MCF 10A (cell line): ENCODE data around the gene KCNMB4. TPM values are rescaled to one million over a fixed set of nuclear protein-coding genes. Genes with fewer than 3 reads are reported as not detected.

Experiments used
- BruUV-seq: library from RNA; stranded (reverse); fragments of 400-500 nt; replicated peaks from 2 replicates; lab custom pipeline; 2021; lab: Mats Ljungman, UMichigan
- CTCF ChIA-PET: fragments of 300-600 bp; sonication (Branson Sonifier 250); formaldehyde crosslinking; extraction: SDS; loops from one replicate; lab custom pipeline; 2021; ENCODE audit warnings: antibody characterized with exemption, inconsistent platforms; lab: Yijun Ruan, JAX
- POLR2A ChIA-PET: fragments of 300-600, 350-650 bp; sonication (Branson Sonifier 250); formaldehyde crosslinking; extraction: SDS; loops from one replicate; lab custom pipeline; 2020; ENCODE audit warnings: antibody characterized with exemption, inconsistent platforms; lab: Yijun Ruan, JAX
- DNase-seq: peaks from one replicate; pipeline ENCODE4 v3.0.0-alpha.2; 2018; ENCODE audit not compliant: unreplicated experiment
- H3K27ac Mint-ChIP-seq: one replicate; pipeline ENCODE4 v1.8.0; 2022; ENCODE audit warnings: mild to moderate bottlenecking, low read depth, mixed read lengths; ENCODE audit not compliant: unreplicated experiment
- H3K27me3 Mint-ChIP-seq: one replicate; pipeline ENCODE4 v1.8.0; 2022; ENCODE audit warnings: mixed read lengths; ENCODE audit not compliant: insufficient read depth, unreplicated experiment
- H3K36me3 Mint-ChIP-seq: one replicate; pipeline ENCODE4 v1.8.0; 2022; ENCODE audit warnings: mild to moderate bottlenecking, moderate library complexity, mixed read lengths; ENCODE audit not compliant: insufficient read depth, unreplicated experiment
- H3K4me1 Mint-ChIP-seq: one replicate; pipeline ENCODE4 v1.8.0; 2022; ENCODE audit warnings: mixed read lengths; ENCODE audit not compliant: insufficient read depth, unreplicated experiment
- H3K4me3 Mint-ChIP-seq: one replicate; pipeline ENCODE4 v1.8.0; 2022; ENCODE audit warnings: mild to moderate bottlenecking, moderate library complexity, mixed read lengths; ENCODE audit not compliant: unreplicated experiment
- H3K9me3 Mint-ChIP-seq: one replicate; pipeline ENCODE4 v1.8.0; 2022; ENCODE audit warnings: mixed read lengths; ENCODE audit not compliant: unreplicated experiment
- intact Hi-C: fragments of 100-400 bp; cut with micrococcal nuclease; formaldehyde crosslinking; loops from 2 replicates; pipeline ENCODE4 v1.14.1; 2022
- total RNA-seq: library from RNA; stranded (reverse); gene quantifications from 2 replicates; pipeline ENCODE4 v1.2.3, GENCODE V29; 2022
- TF ChIP-seq, protein P1 (sequence below): fragments of 200-600 bp; IDR thresholded peaks from one replicate; pipeline ENCODE4 v1.8.0; 2022; ENCODE audit warnings: antibody characterized with exemption, mild to moderate bottlenecking; ENCODE audit not compliant: unreplicated experiment

KCNMB4 gene
- total RNA-seq, 1 experiment from 2014 or later = not detected

DNA sequence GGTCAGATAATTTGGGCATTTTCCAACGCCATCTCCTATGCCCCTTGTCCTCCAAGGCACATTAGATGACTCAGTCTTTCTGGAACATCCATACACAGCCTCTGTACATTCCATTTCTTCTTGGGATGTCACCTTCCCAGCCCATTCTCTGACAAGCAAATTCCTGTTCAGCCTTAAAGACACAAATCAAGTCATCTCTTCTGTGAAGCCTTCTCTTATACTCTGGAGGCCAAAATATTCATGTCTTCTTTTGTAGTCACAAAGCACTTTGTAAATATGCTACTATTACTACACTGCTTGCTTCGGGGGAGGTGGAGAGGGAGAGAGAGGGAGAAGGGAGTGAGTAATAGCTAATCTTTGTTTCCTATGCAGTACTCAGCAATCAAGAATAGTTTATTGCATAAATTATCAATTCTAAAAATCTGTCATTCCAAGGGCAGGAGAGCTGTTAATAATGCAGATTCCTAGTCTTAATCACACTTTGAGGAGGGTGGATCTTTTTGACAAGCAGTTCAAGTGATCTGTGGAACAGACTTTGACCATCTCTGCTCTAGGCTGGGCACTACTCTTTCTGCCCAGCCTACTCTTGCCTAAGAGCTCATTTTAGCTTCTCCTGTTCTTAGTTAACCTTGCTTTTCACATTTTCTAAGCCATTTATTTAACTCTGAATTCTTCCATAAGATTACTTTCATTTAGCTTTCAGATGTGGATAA is 27.9 kb downstream of the KCNMB4 start:
- peak; percentile 65 for DNase-seq
- Mint-ChIP-seq H3K4me1 (peaks cover 10% of the 10 kb centered on the region), H3K9me3 (no peaks in the 10 kb centered on the region), H3K27ac (no peak overlapping the region), H3K4me3 (no peak overlapping the region), H3K27me3 (no peaks in the 10 kb centered on the region), H3K36me3 (no peaks in the 10 kb centered on the region)
- intact Hi-C loops = no loop called here
- no TSS peak for BruUV-seq
- POLR2A ChIA-PET = interaction anchor here (0.9 kb wide), 1 partner anchor 36 kb away, joined by 3 read pairs; no protein-coding TSS in a partner anchor
- CTCF ChIA-PET = interaction anchor here (0.6 to 1.4 kb wide), 4 partner anchors 165 to 514 kb away, joined by 3 to 5 read pairs (median 4); no protein-coding TSS in a partner anchor
- TF ChIP-seq, protein P1, sequence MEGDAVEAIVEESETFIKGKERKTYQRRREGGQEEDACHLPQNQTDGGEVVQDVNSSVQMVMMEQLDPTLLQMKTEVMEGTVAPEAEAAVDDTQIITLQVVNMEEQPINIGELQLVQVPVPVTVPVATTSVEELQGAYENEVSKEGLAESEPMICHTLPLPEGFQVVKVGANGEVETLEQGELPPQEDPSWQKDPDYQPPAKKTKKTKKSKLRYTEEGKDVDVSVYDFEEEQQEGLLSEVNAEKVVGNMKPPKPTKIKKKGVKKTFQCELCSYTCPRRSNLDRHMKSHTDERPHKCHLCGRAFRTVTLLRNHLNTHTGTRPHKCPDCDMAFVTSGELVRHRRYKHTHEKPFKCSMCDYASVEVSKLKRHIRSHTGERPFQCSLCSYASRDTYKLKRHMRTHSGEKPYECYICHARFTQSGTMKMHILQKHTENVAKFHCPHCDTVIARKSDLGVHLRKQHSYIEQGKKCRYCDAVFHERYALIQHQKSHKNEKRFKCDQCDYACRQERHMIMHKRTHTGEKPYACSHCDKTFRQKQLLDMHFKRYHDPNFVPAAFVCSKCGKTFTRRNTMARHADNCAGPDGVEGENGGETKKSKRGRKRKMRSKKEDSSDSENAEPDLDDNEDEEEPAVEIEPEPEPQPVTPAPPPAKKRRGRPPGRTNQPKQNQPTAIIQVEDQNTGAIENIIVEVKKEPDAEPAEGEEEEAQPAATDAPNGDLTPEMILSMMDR = no peak

- intact Hi-C loops = no loop called here
- CTCF ChIA-PET = no interaction called here
Measured at GRCh38 chr12:70398002-70398401, 31.9 kb downstream of the KCNMB4 start.

DNA sequence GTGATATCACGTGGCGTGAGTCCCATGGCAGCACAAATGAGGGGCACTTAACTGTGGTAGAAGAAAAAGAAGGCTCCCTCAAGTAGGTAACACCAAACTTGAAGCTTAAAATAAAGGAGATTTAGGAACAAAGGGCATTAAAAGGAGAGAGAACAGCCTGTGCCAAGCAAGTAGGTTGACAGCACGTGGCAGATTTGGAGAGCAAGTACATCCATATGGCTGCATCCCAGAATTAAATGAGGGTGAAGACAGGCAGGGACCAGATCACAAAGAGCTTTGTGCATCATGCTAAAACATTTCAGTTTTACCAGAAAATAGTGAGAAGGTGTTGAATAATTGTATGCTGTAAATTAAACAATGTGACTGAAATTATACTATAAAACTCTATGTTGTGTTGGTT is 32.8 kb downstream of the KCNMB4 start:
- Mint-ChIP-seq H3K4me3 (no peak overlapping the region), H3K9me3 (no peaks in the 10 kb centered on the region), H3K4me1 (peaks cover 5% of the 10 kb centered on the region), H3K36me3 (no peaks in the 10 kb centered on the region), H3K27me3 (no peaks in the 10 kb centered on the region), H3K27ac (no peak overlapping the region)
- BruUV-seq = no TSS peak
- intact Hi-C loops = no loop called here
- TF ChIP-seq, protein P1 = no peak
- CTCF ChIA-PET = no interaction called here
- no peak for DNase-seq
- POLR2A ChIA-PET = no interaction called here

More at GRCh38 chr12:70398002-70398401, 31.9 kb downstream of the KCNMB4 start:
- no TSS peak for BruUV-seq
- TF ChIP-seq, protein P1 = no peak
- no peaks in the 10 kb centered on the region for H3K27me3 Mint-ChIP-seq
- H3K27ac Mint-ChIP-seq = no peak overlapping the region
- H3K4me3 Mint-ChIP-seq = no peak overlapping the region
- H3K9me3 Mint-ChIP-seq = no peaks in the 10 kb centered on the region
- peaks cover 10% of the 10 kb centered on the region for H3K4me1 Mint-ChIP-seq
- H3K36me3 Mint-ChIP-seq = no peaks in the 10 kb centered on the region
- POLR2A ChIA-PET = no interaction called here
- DNase-seq = no peak

DNA sequence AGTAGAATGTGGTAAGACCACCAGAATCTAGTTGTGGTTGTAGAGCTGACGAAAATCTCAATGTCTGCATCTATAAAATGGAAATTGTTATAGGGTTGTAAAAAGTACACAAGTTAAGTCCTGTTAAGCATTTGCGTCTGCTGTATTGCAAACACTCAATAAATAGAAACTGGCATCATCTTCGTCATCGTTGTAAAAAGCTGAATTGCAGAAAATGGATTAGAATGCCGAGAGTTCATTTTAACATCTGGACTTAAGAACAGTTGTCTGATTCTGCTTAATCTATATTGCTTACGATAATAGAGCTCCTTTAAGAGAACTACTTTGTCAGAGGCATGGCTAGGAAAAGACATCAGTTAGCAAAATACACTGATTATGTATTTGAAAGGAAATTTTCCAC is 33.2 kb downstream of the KCNMB4 start:
- H3K27me3 Mint-ChIP-seq = no peaks in the 10 kb centered on the region
- CTCF ChIA-PET = no interaction called here
- POLR2A ChIA-PET = interaction anchor here (0.6 kb wide), 1 partner anchor 882 kb away, joined by 3 read pairs; no protein-coding TSS in a partner anchor
- no peaks in the 10 kb centered on the region for H3K36me3 Mint-ChIP-seq
- peaks cover under 1% of the 10 kb centered on the region for H3K4me1 Mint-ChIP-seq
- H3K4me3 Mint-ChIP-seq = no peak overlapping the region
- no peak overlapping the region for H3K27ac Mint-ChIP-seq
- TF ChIP-seq, protein P1 = no peak
- no peaks in the 10 kb centered on the region for H3K9me3 Mint-ChIP-seq
- no TSS peak for BruUV-seq
- intact Hi-C loops = no loop called here
- no peak for DNase-seq
